Testis (tissue), 3 donors: ENCODE results near the gene UTP11. TPM values are rescaled to one million over a fixed set of nuclear protein-coding genes. Genes with fewer than 3 reads are reported as not detected.
"Not testable (repeated sequence)": the region's sequence is repeated elsewhere in the genome, so short reads cannot be mapped to it uniquely, and the experiment has no call there.

ENCODE experiments used
- DNase-seq: peaks from one replicate; pipeline ENCODE4 v3.0.0-alpha.2; 2019
- H3K27ac ChIP-seq, 2 donors: fragments of 200-600 bp; sonication (generic); one replicate each; pipeline ENCODE4 v1.5.1; 2019
- H3K27me3 ChIP-seq: fragments of 200-600 bp; sonication (generic); one replicate; pipeline ENCODE4 v1.5.1; 2019
- H3K36me3 ChIP-seq: fragments of 200-600 bp; sonication (generic); one replicate; pipeline ENCODE4 v1.5.1; 2017; ENCODE audit warnings: low read depth; ENCODE audit errors: missing control alignments
- H3K4me1 ChIP-seq: fragments of 200-600 bp; sonication (generic); one replicate; pipeline ENCODE4 v1.5.1; 2019
- H3K4me3 ChIP-seq, 2 donors: fragments of 200-600 bp; sonication (generic); one replicate each; pipeline ENCODE4 v1.5.1; 2017 to 2019
- H3K9me3 ChIP-seq: fragments of 200-600 bp; sonication (generic); one replicate; pipeline ENCODE4 v1.5.1; 2017
- POLR2A ChIP-seq: fragments of 450-650 bp; IDR thresholded peaks from one replicate; pipeline ENCODE4 v1.6.1; 2017; ENCODE audit warnings: antibody characterized with exemption, mild to moderate bottlenecking, moderate library complexity
- WGBS, 2 donors: methylation state at CpG; one replicate each; pipeline ENCODE4 v1.1.5; 2018; 5-methylcytosine and 5-hydroxymethylcytosine counted together
- intact Hi-C: fragments of 100-400 bp; cut with DNase I; formaldehyde crosslinking; loops from one replicate; pipeline ENCODE4 v1.15.1; 2023; ENCODE audit warnings: low total_unique reads
- polyA plus RNA-seq: library from polyadenylated mRNA; stranded (reverse); fragments of 350-450 nt; fragmentation: Illumina TruSeq; extraction: RNeasy Lipid Tissue Mini Kit (QIAGEN cat#74804); gene quantifications from one replicate; pipeline ENCODE4 v1.2.3, GENCODE V29; 2014; ENCODE audit warnings: low read depth, low replicate concordance; ENCODE audit not compliant: insufficient read depth
- total RNA-seq, 2 donors: library from RNA; depleted of rRNA; stranded (reverse); fragments of >200 nt; gene quantifications; one replicate each; pipeline ENCODE4 v1.2.3, GENCODE V29; 2016
- TF ChIP-seq, protein P1 (sequence below), 3 experiments: fragments of 450-650 bp in 2 of 3; fragments of 200-600 bp in 1 of 3; sonication (generic) in 1 of 3; IDR thresholded peaks; one replicate each; pipeline ENCODE4 v1.5.1; 2016 to 2019; ENCODE audit warnings: antibody characterized with exemption in 3 of 3, mild to moderate bottlenecking in 2 of 3, moderate library complexity in 1 of 3

The UTP11 gene
- total and polyA plus RNA-seq, 3 donors from 2014 or later, result 35.6 to 43.3 (median 42.4) TPM

DNA sequence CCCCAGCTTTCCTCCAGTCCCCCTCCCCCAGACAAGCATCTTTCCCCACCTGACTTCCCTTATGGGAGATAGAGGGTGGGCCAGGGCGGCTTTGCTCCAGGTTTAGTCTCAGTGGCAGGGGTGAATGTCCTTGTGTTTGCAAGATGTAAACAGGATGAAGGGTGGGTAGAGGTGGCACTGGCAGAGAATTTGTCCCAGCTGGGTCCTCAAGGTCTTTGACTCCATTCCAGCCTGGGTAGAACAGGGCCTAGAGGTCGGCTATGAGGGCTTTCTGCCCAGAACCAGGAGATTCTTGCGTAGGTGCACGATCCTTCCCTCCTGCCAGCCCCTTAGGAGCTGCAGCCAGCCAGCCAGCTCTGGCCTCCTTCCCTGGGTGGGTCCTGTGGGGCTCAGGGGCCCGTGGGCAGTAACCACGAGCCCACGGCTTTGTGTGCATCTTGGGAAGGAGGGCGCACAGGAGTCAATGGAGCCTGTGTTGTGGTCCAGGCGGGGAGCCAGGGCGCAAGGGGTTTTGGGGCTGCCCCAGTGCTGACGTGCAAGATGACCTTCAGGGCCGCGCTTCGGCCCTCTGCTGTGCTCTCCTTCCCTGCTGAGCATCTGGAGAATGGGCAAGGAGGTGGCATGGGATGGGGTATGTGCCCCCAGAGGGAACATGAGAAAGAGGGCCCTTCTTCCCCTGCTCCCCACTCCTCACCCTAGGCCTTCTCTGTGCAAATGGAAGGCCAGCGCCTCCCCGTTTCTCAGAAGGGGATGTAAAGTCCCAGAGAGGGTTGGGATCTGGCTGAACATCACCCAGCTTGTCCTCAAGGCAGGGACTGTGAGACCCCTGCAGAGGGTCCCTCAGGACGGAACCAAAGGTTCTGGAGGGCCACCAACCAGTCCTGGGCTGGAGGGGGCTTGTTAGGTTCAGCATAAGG is 18.3 kb downstream of the UTP11 start:
- DNase-seq, result peak; percentile 83
- no peaks in the 10 kb centered on the region for H3K36me3 ChIP-seq
- peak overlapping the region; percentile 35 to 39 for H3K27ac ChIP-seq
- WGBS, 2 donors, result 61 to 83% methylated on average over 11 to 14 of the region's 17 CpGs
- TF ChIP-seq POLR2A, result no peak
- TF ChIP-seq, protein P1, sequence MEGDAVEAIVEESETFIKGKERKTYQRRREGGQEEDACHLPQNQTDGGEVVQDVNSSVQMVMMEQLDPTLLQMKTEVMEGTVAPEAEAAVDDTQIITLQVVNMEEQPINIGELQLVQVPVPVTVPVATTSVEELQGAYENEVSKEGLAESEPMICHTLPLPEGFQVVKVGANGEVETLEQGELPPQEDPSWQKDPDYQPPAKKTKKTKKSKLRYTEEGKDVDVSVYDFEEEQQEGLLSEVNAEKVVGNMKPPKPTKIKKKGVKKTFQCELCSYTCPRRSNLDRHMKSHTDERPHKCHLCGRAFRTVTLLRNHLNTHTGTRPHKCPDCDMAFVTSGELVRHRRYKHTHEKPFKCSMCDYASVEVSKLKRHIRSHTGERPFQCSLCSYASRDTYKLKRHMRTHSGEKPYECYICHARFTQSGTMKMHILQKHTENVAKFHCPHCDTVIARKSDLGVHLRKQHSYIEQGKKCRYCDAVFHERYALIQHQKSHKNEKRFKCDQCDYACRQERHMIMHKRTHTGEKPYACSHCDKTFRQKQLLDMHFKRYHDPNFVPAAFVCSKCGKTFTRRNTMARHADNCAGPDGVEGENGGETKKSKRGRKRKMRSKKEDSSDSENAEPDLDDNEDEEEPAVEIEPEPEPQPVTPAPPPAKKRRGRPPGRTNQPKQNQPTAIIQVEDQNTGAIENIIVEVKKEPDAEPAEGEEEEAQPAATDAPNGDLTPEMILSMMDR (IDR thresholded peaks at IDR 0.05), result no peak
- no peak overlapping the region for H3K4me3 ChIP-seq
- no peaks in the 10 kb centered on the region for H3K9me3 ChIP-seq
- intact Hi-C loops, result no loop called here
- H3K27me3 ChIP-seq, result no peaks in the 10 kb centered on the region
- H3K4me1 ChIP-seq, result peaks cover 32% of the 10 kb centered on the region

GRCh38 chr1:38031513-38031866 is 19.0 kb downstream of the UTP11 start:
- H3K27me3 ChIP-seq, result no peaks in the 10 kb centered on the region
- peak; percentile 27 for DNase-seq
- peaks cover 32% of the 10 kb centered on the region for H3K4me1 ChIP-seq
- no peaks in the 10 kb centered on the region for H3K36me3 ChIP-seq
- H3K9me3 ChIP-seq, result no peaks in the 10 kb centered on the region
- H3K27ac ChIP-seq, result peak overlapping the region in 1 of 2 donors; percentile 35
- no peak for TF ChIP-seq POLR2A
- TF ChIP-seq, protein P1 (IDR thresholded peaks at IDR 0.05), result no peak
- intact Hi-C loops, result no loop called here
- no peak overlapping the region for H3K4me3 ChIP-seq
- 65 to 77% methylated on average over 4 of the region's 4 CpGs for whole genome bisulfite sequencing, 2 donors

GRCh38 chr1:38032992-38033391 is 20.5 kb downstream of the UTP11 start:
- H3K4me1 ChIP-seq, result peaks cover 28% of the 10 kb centered on the region

DNA sequence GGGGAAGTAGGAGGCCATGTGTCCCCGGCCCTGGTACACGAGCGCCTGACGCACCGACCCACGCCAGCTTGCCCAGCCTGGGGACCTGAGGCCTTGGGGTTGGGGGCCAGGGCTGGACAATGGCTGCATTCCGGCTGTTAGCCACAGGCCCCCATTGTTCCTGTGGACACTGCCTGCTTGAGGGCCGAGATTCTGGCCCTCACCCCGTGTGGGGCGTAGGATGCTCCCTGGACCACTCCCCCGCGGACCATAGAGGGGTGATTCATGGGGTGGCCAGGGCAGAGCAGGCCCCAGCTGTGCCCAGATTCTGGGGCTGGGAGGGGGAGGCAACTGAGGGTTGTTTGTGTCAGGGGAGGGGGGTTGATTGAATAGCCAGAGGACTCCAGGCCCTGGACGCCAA is 22.3 kb downstream of the UTP11 start:
- no peak overlapping the region for H3K4me3 ChIP-seq
- WGBS, 2 donors, result 86 to 90% methylated on average over 2 to 12 of the region's 13 CpGs
- H3K27ac ChIP-seq, result no peak overlapping the region
- no peaks in the 10 kb centered on the region for H3K9me3 ChIP-seq
- H3K4me1 ChIP-seq, result peaks cover 18% of the 10 kb centered on the region
- no peak for DNase-seq
- intact Hi-C loops, result no loop called here
- H3K36me3 ChIP-seq, result no peaks in the 10 kb centered on the region
- no peak for TF ChIP-seq POLR2A
- TF ChIP-seq, protein P1 (IDR thresholded peaks at IDR 0.05), result no peak
- H3K27me3 ChIP-seq, result no peaks in the 10 kb centered on the region

More at GRCh38 chr1:38032992-38033391, 20.5 kb downstream of the UTP11 start:
- H3K9me3 ChIP-seq, H3K27ac ChIP-seq, H3K27me3 ChIP-seq, H3K4me3 ChIP-seq, H3K36me3 ChIP-seq, intact Hi-C loops, DNase-seq: not testable (repeated sequence)
- 86 to 97% methylated on average over 2 of the region's 2 CpGs for WGBS, 2 donors

DNA sequence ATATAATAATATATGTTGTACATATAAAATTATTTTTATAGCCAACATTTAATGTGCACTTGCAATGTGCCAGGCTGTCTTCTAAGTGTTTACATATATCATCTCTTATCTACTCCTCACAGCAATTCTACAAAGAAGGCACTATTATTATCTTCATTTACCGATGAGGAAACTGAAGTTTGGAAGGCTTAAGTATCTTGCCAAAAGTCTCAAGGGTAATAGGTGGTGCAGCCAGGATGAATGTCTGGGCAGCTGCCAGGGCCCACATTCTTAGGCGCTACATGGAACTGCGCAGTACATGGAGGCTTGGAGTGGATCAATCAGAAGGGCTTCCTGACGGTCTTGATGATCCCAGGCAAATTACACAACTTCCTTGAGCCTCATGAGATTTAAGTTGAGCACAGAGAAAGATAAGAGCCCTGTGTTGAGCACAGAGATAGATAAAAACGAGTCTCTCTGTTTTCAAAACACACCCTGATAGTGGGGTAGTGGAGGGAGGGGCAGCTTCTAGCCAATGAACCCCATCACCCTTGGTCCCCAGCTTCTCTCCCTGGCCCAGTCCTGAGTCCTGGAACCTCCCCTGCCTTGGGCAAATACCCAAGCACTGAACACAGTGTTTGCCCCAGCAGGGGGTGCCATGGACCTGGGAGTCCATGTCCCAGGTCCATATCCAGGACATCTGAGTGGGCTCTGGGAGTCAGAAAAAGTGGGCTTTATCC is 24.8 kb downstream of the UTP11 start:
- no peak for DNase-seq
- WGBS, 2 donors, result 67 to 69% methylated on average over 5 of the region's 5 CpGs
- Histone ChIP-seq H3K27ac (no peak overlapping the region), H3K4me3 (no peak overlapping the region), H3K4me1 (no peaks in the 10 kb centered on the region), H3K9me3 (no peaks in the 10 kb centered on the region), H3K27me3 (no peaks in the 10 kb centered on the region), H3K36me3 (no peaks in the 10 kb centered on the region)
- intact Hi-C loops, result no loop called here
- no peak for TF ChIP-seq POLR2A
- TF ChIP-seq, protein P1 (IDR thresholded peaks at IDR 0.05), result no peak
